GM21737 (cell line): ENCODE measurements around the gene GARIN5A.

ENCODE experiments used
- ATAC-seq: cut with Tn5 transposase; IDR thresholded peaks from one replicate; pipeline ENCODE4 v1.9.1; 2021; ENCODE audit warnings: mild to moderate bottlenecking, moderate library complexity; ENCODE audit not compliant: unreplicated experiment

The GARIN5A gene

GRCh38 chr19:50509366-50509765 lies 32.7 kb upstream of the GARIN5A start:
- no peak for ATAC-seq

GRCh38 chr19:50508843-50509190 lies 32.2 kb upstream of the GARIN5A start:
- ATAC-seq: no peak

DNA sequence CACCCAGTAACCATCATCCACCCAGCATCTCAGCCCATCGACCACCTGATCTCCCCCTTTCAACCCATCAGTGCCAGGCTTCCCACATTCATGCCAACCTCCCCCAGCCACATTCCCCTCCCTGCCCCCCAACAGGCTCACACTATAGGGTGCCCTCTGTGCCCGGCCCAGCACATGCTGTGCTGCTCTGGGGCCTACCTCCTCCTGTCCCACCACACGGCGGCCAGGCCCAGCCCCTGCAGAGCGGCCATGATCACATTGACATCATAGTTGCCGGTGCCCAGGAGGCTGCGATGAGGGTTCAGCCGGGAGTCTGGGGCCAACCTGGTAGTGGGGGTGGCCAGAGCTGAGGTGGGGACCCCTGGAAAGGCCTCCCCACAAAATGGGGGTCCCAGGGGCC lies 30.7 kb upstream of the GARIN5A start:
- no peak for ATAC-seq

GRCh38 chr19:50506700-50507099 lies 30.1 kb upstream of the GARIN5A start:
- ATAC-seq: no peak

DNA sequence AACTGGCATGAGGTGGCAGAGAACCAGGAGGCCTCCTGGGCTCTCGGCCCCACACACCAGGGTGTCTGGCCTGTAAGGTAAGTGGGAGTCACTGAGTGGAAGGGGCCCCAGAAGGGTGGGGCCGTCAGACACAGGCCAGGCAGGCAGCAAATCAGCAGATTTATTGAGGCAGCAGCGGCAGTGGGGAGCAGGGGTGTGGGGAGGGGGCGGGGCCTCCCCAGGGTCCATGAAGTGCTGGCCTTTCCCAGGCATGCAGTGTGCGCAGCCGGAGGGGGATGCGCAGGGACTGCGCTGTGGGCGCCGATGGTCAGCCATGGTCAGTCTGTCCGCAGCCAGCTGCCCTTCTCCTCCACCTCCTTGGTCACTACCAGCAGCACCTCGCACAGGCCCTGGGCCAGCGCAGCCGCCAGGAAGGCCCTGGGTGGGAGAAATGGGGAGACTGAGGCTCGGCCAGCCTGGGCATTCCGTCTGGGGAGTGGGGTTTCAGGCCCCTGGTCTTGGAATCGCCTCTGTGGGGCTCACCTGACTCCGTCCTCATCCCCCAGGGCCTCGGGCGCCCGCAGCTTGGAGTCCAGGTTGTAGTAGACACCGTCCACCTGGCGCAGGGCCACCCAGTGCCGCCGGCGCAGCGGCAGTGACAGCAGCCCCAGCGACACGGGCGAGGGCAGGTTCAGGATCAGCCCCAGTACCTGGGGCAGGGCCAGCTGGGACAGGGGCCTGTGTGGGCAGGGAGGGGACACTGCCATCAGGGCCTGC lies 29.4 kb upstream of the GARIN5A start:
- ATAC-seq: no peak

- no peak for ATAC-seq
Observed at GRCh38 chr19:50501568-50502475, 25.2 kb upstream of the GARIN5A start.

- ATAC-seq: no peak
Observed at GRCh38 chr19:50501186-50501567, 24.5 kb upstream of the GARIN5A start.

DNA sequence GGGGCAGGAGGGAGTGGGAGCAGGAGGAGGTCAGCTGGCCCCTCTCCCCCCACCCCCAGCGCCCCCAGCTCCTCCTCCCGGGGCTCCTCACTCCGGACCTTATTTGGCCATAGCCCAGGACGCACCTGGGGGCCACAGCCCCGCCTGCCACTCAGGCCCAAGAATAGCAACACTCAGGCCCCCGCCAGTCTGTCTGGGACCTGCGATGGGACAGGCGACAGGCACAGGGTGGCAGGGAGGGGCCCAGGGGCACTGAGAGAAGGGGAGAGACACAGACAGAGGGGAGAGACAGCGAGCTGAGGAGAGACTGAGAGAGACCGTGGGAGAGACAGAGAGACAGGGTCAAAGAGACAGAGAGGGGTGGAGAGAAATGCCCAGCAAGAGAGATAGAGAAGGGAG lies 24.1 kb upstream of the GARIN5A start:
- no peak for ATAC-seq

DNA sequence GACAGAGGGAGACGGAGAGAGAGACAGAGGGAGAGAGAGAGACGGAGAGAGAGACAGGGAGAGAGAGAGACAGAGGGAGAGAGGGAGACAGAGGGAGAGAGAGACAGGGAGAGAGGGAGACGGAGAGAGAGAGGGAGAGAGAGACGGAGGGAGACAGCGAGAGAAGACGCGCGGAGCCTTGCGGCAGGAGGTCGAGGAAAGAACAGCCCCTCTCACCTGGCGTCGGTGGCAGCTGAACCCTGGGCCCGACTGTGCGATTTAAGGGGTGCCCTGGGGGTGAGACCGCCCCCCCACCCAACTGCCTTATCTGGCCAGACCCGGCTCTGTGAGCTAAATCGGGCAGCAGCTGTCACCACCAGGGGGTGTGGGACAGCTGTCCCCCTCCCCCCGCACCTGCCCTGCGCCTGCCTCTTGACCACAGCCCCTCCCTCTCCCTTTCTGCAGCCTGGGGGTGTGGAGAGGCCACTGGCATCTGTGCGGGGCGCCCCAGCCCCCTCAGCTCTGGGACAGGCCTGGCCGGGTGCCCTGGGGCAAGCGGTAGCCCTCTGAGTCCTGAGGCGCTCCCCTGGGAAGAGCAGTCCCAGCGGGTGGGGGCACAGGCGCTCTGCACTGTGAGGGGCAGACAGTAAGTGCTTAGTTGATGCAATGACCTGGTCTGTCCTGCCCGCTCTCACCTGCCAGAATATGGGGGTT lies 23.6 kb upstream of the GARIN5A start:
- ATAC-seq: no peak

DNA sequence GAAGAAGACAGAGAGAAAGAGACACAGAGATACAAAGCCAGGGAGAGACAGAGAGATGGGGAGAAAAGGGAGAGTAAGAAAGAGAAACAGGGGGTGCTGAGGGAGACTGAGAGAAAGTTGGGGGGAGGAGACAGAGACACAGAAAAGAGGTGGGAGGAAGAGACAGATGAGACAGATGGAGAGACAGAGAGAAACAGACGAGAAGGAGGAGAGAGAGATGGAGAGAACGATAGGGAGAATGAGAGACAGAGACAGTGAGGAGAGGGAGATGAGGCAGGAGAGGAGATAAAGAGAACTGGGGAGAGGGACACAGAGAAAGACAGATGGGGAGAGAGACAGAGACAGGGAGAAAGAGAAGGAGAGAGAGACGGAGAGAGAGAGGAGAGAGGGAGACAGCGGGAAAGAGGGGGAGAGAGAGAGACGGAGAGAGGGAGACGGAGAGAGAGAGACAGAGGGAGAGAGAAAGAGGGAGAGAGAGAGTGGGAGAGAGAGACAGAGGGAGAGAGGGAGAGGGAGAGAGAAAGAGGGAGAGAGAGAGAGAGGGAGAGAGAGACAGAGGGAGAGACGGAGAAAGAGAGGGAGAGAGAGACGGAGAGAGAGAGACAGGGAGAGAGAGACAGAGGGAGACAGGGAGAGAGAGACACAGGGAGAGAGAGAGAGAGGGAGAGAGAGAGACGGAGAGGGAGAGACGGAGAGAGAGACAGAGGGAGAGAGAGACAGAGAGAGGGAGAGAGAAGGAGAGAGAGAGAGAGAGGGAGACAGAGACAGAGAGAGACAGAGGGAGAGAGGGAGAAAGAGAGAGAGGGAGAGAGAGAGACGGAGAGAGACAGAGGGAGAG lies 21.8 kb upstream of the GARIN5A start:
- ATAC-seq: no peak

DNA sequence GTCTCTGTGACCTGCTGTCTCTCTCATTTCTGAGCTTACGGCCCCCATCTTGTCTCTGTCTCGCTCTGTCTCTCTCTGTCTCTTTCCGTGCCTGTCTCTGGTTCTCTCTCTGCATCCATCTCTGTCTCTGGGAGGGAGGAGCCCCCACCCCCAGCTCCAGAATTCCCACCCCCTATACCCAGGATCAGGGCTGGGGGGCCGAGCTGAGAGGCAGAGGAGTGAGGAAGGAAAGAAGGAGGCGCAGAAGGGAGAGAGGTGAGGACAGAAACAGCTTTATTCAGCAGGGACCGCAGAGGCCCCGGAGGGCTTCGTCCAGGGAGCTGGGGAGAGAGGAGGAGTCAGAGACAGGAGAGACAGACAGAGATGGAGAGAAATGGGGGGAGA lies 20.4 kb upstream of the GARIN5A start:
- no peak for ATAC-seq

DNA sequence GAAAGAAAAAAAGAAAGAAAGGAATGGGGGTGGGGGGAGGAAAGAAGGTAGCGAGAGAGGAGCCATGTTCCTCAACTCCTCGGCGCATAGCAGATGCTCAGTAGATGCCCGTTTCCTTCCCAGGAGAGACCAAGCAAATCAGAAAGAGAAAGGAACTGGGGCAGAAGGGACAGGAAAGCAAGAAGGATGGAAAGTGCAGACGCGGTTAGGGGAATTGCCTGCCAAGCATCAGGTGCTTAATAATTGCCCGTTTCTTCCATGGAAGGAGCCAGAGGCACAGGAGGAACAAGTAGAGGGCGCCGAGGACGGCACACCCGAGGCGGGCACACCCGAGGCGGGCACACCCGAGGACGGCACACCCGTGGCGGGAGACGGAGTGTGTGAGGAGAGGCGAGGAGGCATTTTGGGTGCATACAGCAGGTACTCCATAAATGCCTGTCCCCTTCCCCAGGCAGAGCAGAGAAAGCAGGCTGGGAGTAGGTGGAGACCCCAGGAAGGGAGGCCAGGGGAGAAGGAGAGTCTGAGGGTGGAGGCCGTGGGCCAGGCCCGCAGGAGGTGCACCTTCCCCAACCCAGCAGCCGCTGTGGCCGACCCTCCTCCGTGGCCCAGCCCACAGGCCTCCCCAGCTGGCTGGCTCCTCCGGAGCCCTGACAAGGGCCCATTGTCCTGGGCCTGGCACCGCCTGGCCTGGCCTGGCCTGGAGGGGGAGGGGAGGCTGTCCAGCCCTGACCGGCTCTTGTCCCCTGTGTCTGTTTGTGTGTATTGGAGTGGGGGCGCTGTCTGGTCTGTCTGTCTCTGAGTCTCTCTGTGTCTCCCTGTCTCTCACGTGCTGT lies 19.8 kb upstream of the GARIN5A start:
- no peak for ATAC-seq

- ATAC-seq: no peak
Observed at GRCh38 chr19:50495020-50495531, 18.4 kb upstream of the GARIN5A start.

GRCh38 chr19:50494186-50495019 lies 17.8 kb upstream of the GARIN5A start:
- no peak for ATAC-seq

- no peak for ATAC-seq
Observed at GRCh38 chr19:50493171-50493570, 16.5 kb upstream of the GARIN5A start.

DNA sequence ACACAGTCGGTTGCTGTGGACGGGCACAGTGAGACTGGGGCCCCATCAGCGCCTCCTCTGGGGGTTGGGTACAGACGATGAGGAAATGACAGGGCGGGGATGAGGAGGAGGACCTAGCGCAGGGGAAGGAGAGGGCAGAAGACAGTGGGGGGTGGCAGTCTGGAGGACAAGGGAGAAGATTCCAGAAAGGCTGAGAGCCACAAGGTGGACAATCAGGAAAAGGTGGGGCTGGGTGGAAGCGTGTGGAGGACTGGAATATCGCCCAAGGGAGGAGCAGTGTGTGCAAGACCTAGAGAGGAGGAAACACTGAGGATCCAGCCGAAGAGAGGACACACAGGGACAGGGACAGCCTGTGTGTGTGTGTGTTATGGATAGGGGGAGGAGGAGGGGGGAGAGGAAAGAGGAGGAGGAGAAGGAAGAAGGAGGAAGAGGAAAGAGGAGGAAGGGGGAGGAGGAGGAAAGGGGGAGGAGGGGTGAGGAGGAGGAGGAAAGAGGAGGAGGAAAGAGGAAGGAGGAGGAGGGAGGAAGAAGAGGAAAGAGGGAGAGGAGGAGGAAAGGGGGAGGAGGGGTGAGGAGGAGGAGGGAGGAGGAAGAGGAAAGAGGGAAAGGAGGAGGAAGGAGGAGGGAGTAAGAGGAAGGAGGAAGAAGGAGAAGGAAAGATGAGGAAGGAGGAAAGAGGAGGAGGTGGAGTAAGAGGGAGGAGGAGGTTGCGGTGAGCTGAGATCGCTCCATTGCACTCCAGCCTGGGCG lies 15.8 kb upstream of the GARIN5A start:
- no peak for ATAC-seq

DNA sequence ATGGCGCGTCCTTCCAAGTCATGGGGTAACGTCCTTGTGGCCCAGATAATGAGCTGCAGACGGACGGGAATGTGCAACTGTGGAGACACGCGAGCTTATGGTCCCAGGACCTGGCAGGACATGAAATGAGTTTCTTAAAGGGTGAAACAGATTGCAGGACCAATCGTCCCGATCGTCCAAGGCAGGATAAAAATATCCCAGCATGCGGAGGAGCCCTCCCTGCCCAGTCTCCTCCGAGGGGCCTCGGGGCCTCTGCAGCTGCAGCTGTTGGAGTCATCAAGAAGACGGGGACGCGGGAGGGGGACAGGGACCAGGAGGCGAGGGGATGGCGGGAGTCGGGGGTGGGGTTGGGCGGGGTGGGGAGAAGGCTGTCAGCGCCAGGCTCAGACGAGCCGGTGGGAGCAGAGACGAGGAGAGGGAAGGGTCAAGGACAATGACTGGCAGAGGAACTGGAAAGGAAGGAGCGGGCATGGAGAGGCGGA lies 14.4 kb upstream of the GARIN5A start:
- ATAC-seq: no peak

DNA sequence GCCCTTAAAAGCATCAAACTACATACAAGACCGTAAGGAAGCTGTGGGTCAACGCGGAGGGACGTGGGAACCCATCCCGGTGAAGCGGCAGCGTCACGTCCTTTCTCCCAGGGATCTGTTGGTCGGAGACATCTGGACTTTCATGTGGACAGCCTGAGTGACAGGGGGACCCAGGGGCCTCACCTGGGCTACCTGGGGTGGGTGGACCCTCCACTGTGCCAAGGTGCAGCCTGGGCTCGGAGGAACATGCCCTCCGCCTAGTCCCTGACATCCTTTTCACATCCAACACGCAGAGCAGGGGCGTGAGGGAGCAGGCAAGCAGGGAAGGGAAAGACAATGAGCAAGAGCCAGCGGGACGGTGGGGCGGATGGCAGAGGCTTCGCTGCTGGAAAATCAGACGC lies 13.8 kb upstream of the GARIN5A start:
- no peak for ATAC-seq
